Panc1 (cell line): ENCODE measurements around the gene ITGA11. TPM values are rescaled to one million over a fixed set of nuclear protein-coding genes. Genes with fewer than 3 reads are reported as not detected.

Experiments
- ATAC-seq: fragments of 200-7000 bp; cut with Tn5 transposase; 2 replicates; pipeline ENCODE4 v1.9.1; 2020; ENCODE audit warnings: mild to moderate bottlenecking, moderate library complexity
- BruUV-seq: library from RNA; stranded (reverse); fragments of 400-500 nt; replicated peaks from 2 replicates; lab custom pipeline; 2021; lab: Mats Ljungman, UMichigan
- CTCF ChIA-PET: fragments of 300-600 bp; sonication (Branson Sonifier 250); formaldehyde crosslinking; loops from one replicate; lab custom pipeline; 2022; ENCODE audit warnings: antibody characterized with exemption; lab: Charles Lee
- POLR2A ChIA-PET: fragments of 300-600 bp; sonication (Branson Sonifier 250); formaldehyde crosslinking; loops from one replicate; lab custom pipeline; 2022; ENCODE audit warnings: antibody characterized with exemption; lab: Charles Lee
- DNase-seq: peaks from one replicate; pipeline ENCODE4 v3.0.0-alpha.2; 2010; ENCODE audit warnings: low read depth, low spot score
- H3K27ac ChIP-seq: 2 replicates; pipeline ENCODE4 v1.5.1; 2011; ENCODE audit warnings: mild to moderate bottlenecking, low read length, inconsistent platforms
- H3K27me3 ChIP-seq: fragments of 200-500 bp; sonication (Bioruptor generic); 2 replicates; pipeline ENCODE4 v1.6.0; 2014; ENCODE audit warnings: low read length, inconsistent platforms; ENCODE audit not compliant: control insufficient read depth, insufficient read depth
- H3K36me3 ChIP-seq: fragments of 200-500 bp; sonication (Bioruptor generic); 2 replicates; pipeline ENCODE4 v1.5.1; 2014; ENCODE audit warnings: inconsistent platforms, mild to moderate bottlenecking, low read length, moderate library complexity; ENCODE audit not compliant: control insufficient read depth, insufficient read depth
- H3K4me1 ChIP-seq: 2 replicates; pipeline ENCODE4 v1.5.1; 2011; ENCODE audit warnings: inconsistent platforms, mild to moderate bottlenecking, low read length, moderate library complexity; ENCODE audit not compliant: control insufficient read depth, insufficient read depth
- H3K4me3 ChIP-seq, 2 experiments: 2 replicates each; pipeline ENCODE4 v1.5.1; 2011 to 2012; ENCODE audit warnings: low read depth in 2 of 2, low read length in 2 of 2, mild to moderate bottlenecking in 2 of 2, inconsistent platforms in 1 of 2, moderate library complexity in 1 of 2
- H3K9me3 ChIP-seq: fragments of 200-500 bp; sonication (Bioruptor generic); 2 replicates; pipeline ENCODE4 v1.5.1; 2014; ENCODE audit warnings: low read depth, mild to moderate bottlenecking, inconsistent platforms, low read length, moderate library complexity; ENCODE audit not compliant: control insufficient read depth, insufficient read depth
- CTCF ChIP-seq: fragments of 450-650 bp; IDR thresholded peaks from 2 replicates; pipeline ENCODE4 v1.5.1; 2017; ENCODE audit warnings: mild to moderate bottlenecking
- POLR2AphosphoS5 ChIP-seq: IDR thresholded peaks from 2 replicates; pipeline ENCODE4 v1.6.1; 2012; ENCODE audit warnings: mild to moderate bottlenecking, low read depth, low read length, moderate library complexity
- REST ChIP-seq, 2 experiments: IDR thresholded peaks; 2 replicates each; pipeline ENCODE4 v1.6.1; 2011 to 2012; ENCODE audit warnings: low read depth in 2 of 2, control low read depth in 1 of 2, low read length in 1 of 2, mild to moderate bottlenecking in 1 of 2, moderate library complexity in 1 of 2; ENCODE audit not compliant: insufficient read depth in 1 of 2
- SIN3A ChIP-seq: IDR thresholded peaks from 2 replicates; pipeline ENCODE4 v1.6.1; 2012; ENCODE audit warnings: low read depth, mild to moderate bottlenecking, low read length, moderate library complexity, borderline replicate concordance; ENCODE audit not compliant: insufficient read depth
- TCF7L2 ChIP-seq: IDR thresholded peaks from 2 replicates; pipeline ENCODE4 v1.6.1; 2011; ENCODE audit warnings: mild to moderate bottlenecking, low read depth, low read length, inconsistent platforms
- in situ Hi-C: cut with HindIII; loops from 2 replicates; pipeline ENCODE4 v1.10.0; 2016; ENCODE audit warnings: low sequenced_read_pairs, low pct_unique_long_range_greater_than_20kb
- intact Hi-C: fragments of 100-400 bp; cut with micrococcal nuclease; formaldehyde crosslinking; loops from one replicate; pipeline ENCODE4 v1.10.0; 2022; ENCODE audit not compliant: unreplicated experiment
- total RNA-seq: library from RNA; stranded (reverse); gene quantifications from one replicate; pipeline ENCODE4 v1.2.1, GENCODE V29; 2021; ENCODE audit not compliant: unreplicated experiment

The ITGA11 gene
- total RNA-seq, 1 experiment from 2014 or later: 0.28 TPM

GRCh38 chr15:68279779-68280753 lies 151.9 kb downstream of the ITGA11 start:
- in situ Hi-C loops: no loop called here
- intact Hi-C loops: no loop called here
- no TSS peak for BruUV-seq
- DNase-seq: no peak
- Histone ChIP-seq H3K4me1 (peaks cover 28% of the 10 kb centered on the region), H3K9me3 (no peaks in the 10 kb centered on the region), H3K27me3 (no peaks in the 10 kb centered on the region), H3K27ac (peak overlapping the region; percentile 99), H3K36me3 (peaks cover 10% of the 10 kb centered on the region), H3K4me3 (peak overlapping the region; percentile 81 to 98)
- ATAC-seq: no peak
- ChIA-PET CTCF (interaction anchor here (0.8 to 1.5 kb wide), 2 partner anchors 27 kb away, joined by 3 to 6 read pairs; no protein-coding TSS in a partner anchor), POLR2A (interaction anchor here (0.6 kb wide), 1 partner anchor 426 kb away, joined by 4 read pairs; no protein-coding TSS in a partner anchor)
- TF ChIP-seq SIN3A (no peak), REST (IDR thresholded peaks at IDR 0.05; ENCODE audit: insufficient read depth in 1 of 2, low read depth in 2 of 2, low read length in 1 of 2) (no peak), TCF7L2 (no peak), POLR2AphosphoS5 (no peak), CTCF (no peak)

GRCh38 chr15:68278595-68279405 lies 153.2 kb downstream of the ITGA11 start:
- TF ChIP-seq REST (IDR thresholded peaks at IDR 0.05; ENCODE audit: insufficient read depth in 1 of 2, low read depth in 2 of 2, low read length in 1 of 2) (no peak), POLR2AphosphoS5 (no peak), SIN3A (no peak)

More at GRCh38 chr15:68278595-68279405, 153.2 kb downstream of the ITGA11 start:
- ATAC-seq (peak; percentile 4; the same call in 1 of the 2 replicates), DNase-seq (no peak)
- Histone ChIP-seq H3K9me3 (no peaks in the 10 kb centered on the region), H3K27me3 (no peaks in the 10 kb centered on the region), H3K36me3 (peaks cover 6% of the 10 kb centered on the region; the same call in 1 of the 2 replicates), H3K27ac (peak overlapping the region; percentile 99), H3K4me3 (peak overlapping the region; percentile 81 to 98), H3K4me1 (peaks cover 28% of the 10 kb centered on the region)
- CTCF ChIA-PET: interaction anchor here (0.8 kb wide), 1 partner anchor 26 kb away, joined by 3 read pairs; no protein-coding TSS in a partner anchor
- POLR2A ChIA-PET: interaction anchor here (0.6 kb wide), 1 partner anchor 117 kb away, joined by 3 read pairs; no protein-coding TSS in a partner anchor
- intact Hi-C loops (no loop called here), in situ Hi-C loops (no loop called here)
- TSS peak; percentile 64 for BruUV-seq
